AG10803 (cell line): Measurements from ENCODE around the gene CTAGE9.
A peak's percentile ranks its signal among the peaks of the same experiment; 100 is the strongest.

Experiments
- DNase-seq: peaks from one replicate; pipeline ENCODE4 v3.0.0; 2010; ENCODE audit warnings: low read depth
- H3K4me3 ChIP-seq: 2 replicates; pipeline ENCODE4 v1.5.1; 2011; ENCODE audit warnings: mild to moderate bottlenecking, low read length, control low read depth
- TF ChIP-seq, protein P1 (sequence below): conservative IDR thresholded peaks from 2 replicates; pipeline ENCODE4 v1.5.1; 2011; ENCODE audit warnings: mild to moderate bottlenecking, low read length, control low read depth, inconsistent platforms

The CTAGE9 gene

DNA sequence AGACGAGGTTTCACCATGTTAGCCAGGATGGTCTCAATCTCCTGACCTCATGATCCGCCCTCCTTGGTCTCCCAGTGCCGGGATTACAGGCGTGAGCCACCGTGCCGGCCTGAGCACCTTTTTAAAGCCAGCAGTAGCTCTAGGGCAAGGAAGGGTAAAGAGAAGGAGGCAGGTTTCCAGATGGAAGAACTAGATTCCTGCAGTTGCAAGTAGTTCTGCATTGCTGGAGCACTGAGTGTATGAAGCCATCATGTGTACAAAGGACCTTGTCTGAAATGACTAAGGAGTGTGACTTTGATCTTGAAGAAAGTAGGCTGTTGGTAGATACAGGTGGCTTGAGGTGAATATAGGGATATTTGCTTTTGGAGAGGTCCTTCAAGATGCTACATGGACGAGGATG is 13.9 kb downstream of the CTAGE9 start:
- H3K4me3 ChIP-seq, result no peak overlapping the region
- no peak for DNase-seq
- TF ChIP-seq, protein P1, sequence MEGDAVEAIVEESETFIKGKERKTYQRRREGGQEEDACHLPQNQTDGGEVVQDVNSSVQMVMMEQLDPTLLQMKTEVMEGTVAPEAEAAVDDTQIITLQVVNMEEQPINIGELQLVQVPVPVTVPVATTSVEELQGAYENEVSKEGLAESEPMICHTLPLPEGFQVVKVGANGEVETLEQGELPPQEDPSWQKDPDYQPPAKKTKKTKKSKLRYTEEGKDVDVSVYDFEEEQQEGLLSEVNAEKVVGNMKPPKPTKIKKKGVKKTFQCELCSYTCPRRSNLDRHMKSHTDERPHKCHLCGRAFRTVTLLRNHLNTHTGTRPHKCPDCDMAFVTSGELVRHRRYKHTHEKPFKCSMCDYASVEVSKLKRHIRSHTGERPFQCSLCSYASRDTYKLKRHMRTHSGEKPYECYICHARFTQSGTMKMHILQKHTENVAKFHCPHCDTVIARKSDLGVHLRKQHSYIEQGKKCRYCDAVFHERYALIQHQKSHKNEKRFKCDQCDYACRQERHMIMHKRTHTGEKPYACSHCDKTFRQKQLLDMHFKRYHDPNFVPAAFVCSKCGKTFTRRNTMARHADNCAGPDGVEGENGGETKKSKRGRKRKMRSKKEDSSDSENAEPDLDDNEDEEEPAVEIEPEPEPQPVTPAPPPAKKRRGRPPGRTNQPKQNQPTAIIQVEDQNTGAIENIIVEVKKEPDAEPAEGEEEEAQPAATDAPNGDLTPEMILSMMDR, result no peak

GRCh38 chr6:131694832-131695426 is 15.9 kb downstream of the CTAGE9 start:
- DNase-seq, result peak; percentile 71
- no peak overlapping the region for H3K4me3 ChIP-seq
- TF ChIP-seq, protein P1, result peak; percentile 100

DNA sequence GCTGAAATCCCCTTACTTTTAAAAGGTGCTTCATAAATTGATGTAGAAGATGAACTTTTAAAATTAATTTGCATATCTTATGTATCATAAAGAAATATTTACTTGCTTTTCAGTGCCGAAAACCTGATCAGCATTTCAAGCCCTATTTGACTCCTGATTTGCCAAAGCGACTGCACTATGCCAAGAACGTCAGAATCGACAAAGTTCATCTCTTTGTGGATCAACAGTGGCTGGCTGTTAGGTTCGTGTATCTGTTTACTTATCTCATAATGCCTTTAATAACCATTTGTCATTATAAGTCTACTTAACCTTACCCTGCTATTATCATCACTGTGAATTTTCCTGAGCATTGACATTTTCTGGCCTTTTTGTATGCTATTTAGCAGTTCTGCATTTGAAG is 17.4 kb downstream of the CTAGE9 start:
- H3K4me3 ChIP-seq, result no peak overlapping the region
- TF ChIP-seq, protein P1, result no peak
- DNase-seq, result no peak

- no peak for DNase-seq
- H3K4me3 ChIP-seq, result no peak overlapping the region
- TF ChIP-seq, protein P1, result no peak
These were observed 18.2 kb downstream of the CTAGE9 start for GRCh38 chr6:131692589-131692988.

DNA sequence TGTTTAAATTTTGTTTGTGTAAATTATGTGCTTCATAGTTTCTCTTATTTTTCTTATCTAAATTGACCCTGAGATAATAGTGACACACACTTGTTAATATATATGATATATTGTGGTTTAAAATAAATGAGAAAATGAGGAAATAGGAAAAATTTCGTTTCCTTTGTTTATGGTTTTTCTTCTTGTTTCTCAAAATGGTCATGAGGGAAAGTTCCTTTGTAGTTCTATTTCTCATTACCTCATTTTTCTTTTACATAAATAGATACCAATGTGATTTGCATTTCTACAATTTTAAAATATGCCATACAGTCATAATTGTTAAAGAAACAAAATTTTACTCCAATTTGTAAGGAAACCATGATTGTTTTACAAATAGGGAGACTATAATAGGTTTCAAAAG is 18.8 kb downstream of the CTAGE9 start:
- TF ChIP-seq, protein P1, result no peak
- no peak overlapping the region for H3K4me3 ChIP-seq
- no peak for DNase-seq

DNA sequence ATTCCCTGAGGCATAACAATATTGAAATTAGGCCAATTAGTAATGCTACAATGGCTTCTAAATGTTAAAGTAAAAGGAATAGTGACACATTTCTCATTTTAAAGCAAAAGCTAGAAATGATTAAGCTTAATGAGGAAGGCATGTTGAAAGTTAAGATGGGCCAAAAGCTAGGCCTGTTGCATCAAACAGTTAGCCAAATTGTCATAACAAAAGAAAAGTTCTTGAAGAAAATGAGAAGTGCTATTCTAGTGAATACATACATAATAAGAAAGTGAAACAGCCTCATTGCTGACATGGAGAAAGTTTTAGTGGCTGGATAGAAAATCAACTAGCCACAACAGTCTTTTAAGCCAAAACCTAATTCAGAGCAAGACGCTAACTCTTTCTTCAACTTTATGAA is 22.5 kb downstream of the CTAGE9 start:
- peak; percentile 32 for DNase-seq

DNA sequence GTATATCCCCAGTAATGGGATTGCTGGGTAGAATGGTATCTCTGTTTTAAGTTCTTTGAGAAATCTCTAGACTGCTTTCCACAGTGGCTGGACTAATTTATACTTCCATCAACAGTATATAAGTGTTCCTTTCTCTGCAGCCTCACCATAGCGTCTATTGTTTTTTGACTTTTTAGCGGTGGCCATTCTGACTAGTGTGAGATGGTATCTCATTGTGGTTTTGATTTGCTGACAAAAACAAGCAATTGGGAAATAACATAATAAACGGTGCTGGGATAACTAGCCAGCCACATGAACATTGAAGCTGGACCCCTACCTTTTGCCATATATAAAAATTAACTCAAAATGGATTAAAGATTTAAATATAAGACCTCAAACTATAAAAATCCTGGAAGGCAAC is 23.8 kb downstream of the CTAGE9 start:
- TF ChIP-seq, protein P1, result no peak
- H3K4me3 ChIP-seq, result no peak overlapping the region
- no peak for DNase-seq

More for the DNA sequence above, 22.5 kb downstream of the CTAGE9 start:
- no peak overlapping the region for H3K4me3 ChIP-seq
- TF ChIP-seq, protein P1, result no peak
